HG03521 (cell line): ENCODE measurements around the gene TNIK.

Experiments
- ATAC-seq: cut with Tn5 transposase; IDR thresholded peaks from one replicate; pipeline ENCODE4 v1.9.1; 2021; ENCODE audit warnings: mild to moderate bottlenecking, moderate library complexity; ENCODE audit not compliant: unreplicated experiment

The TNIK gene

DNA sequence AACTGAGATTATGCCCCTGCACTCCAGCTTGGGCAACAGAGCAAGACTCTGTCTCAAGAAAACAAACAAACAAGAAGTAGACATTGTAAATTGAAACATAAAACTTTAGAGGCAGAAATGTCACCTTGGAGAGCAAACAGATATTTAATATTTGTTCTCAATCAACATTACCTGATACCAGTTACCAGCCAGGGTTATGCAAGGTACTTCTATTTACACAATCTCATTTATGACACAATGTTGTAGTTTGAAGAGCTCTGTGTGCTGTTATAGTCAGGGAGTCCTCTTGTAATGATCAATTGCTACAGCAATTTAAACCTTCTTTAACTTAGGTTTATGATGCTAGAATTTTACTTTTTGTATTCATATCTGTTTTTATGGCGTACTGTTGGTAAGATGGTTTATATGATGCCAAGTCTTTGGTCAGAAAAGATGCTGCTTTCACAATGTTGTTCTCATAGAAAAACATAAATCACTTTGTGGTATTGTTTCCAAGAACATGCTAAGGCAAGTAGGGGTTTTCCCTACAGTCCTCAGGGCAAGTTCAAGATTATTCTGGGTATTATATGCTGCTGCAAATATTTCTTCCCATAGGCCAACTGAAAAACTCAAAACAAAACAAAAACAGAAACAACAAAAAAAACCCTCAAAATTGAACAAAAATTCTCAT, 173.5 kb downstream of the TNIK start:
- peak; percentile 32 for ATAC-seq

DNA sequence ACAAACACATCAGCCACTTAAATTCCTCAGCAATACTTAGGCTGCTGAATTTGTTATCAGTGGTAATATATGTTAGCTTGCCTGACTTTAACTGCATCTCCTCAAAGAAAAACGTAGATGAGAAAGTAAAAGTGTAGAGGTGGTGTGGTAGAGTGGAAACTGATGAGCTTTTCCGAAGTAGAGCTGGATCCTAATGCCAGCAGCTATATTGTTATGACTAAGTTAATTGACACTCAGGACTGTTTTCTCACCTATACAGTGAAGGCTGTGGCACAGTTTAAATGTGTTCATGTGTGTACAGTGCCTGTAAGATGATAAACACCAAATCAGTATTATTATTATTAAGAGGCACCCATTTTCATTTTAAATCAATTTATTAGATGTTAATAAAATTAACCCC, 174.9 kb downstream of the TNIK start:
- ATAC-seq, result peak; percentile 32

DNA sequence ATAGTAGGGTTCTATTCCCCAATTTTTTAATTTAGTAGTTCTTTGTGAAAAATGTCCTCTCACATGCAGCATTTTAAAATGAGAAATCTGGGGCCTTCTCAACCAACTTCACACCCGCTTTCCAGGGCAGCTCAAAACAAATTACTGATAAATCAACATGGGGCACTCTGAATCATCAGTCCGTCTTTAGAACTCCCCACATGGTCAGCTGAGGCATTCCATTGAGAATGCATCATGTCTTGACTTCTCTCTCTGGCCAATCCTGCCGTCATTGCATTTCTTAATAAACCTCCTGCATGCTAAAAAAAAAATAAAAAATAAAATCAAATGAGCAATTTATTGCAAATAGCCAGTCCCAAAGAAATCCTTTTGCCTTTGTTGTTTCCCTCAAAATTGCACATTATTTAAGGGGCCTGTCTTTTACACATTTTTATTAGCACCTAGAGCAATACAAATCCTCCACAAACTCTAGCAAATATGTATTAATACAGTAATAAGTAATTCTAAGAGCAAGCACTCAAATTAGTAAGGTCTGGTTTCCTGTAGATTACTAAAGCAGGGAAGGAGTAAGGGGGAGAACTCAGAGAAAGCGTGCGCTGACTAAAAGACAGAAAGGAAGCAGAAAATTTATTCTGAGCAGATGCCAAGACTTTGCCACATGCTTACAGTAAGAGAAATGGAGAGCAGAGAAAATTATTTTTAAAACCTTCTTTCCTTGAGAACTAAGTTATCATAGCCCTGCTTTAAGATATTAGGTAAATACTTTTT, 175.7 kb downstream of the TNIK start:
- no peak for ATAC-seq

DNA sequence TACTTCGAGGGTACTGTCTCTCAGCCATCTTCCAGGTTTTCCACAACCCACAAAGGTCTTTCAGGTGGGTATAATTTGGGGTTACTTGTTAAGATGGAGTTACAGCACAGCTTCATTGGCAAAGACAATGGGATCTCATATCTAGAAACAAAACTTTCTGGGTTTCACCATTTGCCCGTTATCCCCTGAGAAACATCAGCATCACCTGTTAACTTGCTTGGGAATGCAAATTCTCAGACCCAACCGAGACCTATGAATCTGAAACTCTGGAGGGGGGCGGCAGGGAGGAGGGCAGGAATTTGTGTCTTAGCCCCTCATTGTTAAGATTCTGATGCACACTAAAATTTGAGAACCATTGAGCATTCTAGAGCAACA, 176.4 kb downstream of the TNIK start:
- ATAC-seq, result no peak

DNA sequence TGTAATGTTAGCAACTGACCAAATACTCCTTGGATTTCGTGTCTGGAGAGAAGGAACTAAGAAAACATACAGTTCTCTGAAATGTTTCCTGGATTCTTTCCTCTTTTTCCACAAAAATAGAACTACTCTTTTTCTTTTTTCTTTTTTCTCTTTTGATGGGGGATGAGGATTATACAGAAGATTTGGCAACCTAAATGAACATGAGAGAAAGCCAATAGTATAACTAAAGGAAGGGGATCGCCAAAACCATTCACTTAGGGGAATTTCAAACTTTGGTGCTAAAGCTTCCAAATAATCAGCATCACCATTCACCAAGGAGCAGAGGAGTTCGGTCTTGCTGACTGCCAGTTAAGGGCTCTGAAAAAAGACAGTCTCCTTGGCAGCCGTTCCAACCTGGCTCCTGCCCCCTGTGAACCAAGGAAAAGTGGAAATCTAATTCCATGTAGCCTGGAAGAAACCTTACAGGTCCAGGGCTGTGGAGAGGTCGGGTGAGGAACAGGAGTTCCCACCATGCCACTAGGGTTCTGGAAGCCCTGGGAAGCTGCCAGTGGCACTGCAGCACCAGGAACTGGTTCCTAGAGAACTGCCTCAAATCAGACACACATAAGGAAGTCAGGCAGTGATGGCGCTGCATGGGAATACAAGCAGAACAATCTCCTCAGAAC, 176.9 kb downstream of the TNIK start:
- ATAC-seq, result no peak

DNA sequence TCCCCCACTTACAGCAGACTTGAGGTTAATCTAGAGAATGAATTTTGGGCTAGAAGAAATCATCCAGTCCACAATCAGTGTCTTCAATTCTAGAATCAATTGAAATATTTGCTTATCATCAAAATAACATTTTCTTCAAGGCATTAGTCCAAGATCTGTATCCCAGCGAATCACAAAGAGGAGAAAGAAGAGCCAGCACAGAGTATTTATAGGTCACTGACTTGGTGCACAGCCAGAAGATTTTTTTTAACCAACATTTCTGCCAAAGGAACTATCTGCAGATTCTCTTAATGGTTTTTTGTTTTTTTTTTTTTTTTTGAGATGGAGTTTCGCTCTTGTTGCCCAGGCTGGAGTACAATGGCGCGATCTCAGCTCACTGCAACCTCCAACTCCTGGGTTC, 178.2 kb downstream of the TNIK start:
- no peak for ATAC-seq

DNA sequence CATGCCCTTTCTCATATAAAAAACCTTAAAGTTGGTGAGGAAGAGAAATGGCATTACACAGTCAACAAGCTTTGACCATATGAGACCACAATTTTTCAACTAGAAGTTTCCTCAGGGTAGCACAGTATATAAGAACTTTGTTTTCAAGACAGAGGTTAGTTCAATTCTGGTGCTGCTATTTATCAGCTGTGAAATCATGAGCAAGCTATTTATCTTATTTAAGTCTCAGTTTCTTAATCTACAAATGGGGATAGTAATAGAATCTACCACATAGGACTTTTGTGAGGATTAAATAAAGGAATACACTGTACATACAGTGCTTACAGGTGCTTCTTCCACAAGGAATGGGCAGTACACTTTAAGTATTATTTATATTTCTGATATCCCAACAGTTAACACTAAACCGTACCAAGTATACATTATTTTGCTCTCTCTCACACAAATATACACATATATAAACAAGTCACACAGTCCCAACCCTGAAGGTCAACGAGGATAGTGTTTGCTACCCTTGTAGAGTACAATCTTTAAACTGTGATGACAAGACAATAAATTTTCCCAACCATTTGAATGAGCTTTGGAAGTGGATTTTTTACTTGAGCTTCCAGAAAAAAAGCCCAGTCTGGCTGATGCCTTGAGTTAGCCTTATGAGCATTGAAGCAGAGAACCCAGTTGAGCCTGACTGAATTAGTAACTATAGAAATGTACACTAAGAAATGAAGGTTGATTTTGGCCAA, 178.8 kb downstream of the TNIK start:
- no peak for ATAC-seq

DNA sequence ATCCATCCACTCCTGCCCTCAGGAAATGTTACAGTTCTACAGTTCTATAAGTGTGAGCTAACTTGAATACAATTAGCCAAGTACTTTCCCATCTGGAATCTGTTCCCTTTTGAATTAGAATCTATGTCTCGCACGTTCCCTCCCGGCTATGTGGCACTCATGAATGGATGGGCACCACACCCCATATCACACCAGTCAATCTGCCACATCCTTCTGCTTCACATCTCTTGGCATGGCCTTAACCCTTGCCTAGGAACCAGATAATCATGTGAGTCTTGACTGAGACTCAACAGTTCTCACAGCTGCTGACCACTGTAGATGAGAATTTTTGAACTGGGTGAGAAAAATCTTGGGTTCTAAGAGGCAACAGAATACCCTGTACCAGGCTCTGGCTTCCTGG, 180.2 kb downstream of the TNIK start:
- ATAC-seq, result no peak

DNA sequence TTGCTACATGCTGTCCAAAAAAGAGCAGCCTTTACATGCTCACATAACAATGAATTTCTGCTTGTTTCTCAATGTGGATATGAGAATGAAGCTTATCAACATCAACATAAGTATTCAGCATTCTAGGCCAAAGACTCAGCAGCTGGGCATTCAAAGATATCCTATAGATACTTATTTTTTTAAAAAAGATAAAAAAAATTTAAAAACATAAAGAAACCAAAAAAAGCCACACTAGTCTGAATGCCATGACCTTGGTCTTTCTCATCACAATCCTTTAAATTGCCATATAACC, 182.0 kb downstream of the TNIK start:
- no peak for ATAC-seq

DNA sequence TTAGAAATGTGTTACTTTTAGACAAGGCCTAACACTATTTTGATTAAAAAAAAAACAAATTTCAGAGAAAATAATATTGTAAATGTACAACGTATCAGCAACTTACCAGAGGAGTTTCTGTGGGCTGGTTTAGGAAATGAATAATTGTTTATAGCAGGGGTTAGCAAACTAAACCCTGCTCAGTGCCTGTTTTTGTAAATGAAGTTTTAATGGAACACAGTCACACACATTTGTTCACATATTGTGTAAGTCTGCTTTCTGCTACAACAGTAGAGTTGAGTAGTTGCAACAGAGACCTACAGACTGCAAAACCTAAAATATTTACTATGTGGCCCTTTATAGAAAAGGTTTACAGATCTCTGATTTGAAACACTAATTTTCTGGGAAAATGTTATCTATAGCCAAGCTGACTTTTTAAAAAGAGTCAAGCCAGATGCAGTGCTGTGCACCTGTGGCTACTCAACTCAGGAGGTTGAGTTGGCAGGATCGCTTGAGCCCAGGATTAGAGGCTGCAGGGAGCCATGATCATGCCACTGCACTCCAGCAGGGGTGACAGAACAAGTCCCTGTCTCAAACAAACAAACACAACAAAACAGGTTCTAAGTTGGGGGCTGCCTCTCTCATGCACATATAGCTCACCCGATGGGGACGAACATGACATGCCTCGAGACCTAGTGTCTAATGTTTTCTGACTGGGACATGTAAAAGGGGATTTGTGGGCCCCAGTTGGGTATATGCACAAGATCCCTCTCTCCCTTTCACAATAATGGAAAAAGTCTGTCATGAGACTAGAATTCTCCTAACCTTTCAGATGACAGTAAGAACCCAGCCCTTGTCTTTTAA, 182.5 kb downstream of the TNIK start:
- ATAC-seq, result no peak

DNA sequence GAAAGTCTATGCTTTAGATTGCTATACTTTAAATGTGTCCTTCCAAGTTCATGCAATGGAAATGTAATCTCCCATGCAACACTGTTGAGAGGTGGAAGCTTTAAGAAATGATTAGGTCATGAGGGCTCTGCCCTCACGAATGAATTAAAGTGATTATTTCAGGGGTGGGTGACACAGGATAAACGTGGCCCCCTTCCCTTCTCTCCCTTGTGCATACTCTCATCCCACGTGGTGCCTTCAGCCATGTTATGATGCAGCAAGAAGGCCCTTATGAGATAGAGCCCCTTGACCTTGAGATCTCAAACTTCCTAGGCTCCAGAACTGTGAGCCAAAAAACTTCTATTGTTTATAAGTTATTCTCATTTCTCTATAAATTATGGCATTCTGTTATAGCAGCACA, 183.3 kb downstream of the TNIK start:
- ATAC-seq, result no peak

DNA sequence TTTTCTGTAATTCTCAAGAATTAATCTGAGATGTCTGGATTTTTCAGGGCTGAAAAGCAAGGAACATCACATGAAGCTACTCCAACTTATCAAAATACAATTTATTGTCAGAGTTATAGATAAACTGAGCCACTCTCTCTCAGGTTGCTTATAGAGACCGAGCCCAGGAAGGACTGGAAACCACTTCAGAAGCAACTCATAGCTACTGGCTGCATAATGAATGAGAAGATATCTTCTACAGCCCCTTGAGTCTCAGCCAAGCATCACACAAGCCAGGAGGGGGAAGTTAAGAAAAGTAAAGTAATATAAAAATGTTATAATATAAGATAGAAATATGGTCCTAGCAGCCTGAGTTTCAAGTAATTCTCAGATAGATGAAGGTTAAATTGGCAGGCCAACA, 186.0 kb downstream of the TNIK start:
- no peak for ATAC-seq

DNA sequence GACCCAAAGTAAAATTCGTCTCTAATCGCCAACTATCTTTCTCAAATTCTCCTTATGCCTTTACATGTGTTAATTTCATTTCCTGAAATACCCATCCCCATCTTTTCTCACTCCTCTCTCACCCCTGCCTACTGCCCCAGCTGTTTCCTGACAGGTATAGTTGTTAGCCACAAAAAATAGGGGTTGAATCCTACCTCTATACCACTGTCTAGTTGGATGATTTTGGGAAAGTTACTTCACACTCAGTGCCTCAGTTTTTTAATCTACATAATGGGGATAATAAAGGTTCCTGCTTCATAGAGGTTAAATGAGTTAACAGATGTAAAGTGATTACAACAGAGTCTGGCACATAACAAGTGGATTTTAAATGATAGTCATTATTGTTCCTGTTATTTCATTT, 189.7 kb downstream of the TNIK start:
- ATAC-seq, result no peak

DNA sequence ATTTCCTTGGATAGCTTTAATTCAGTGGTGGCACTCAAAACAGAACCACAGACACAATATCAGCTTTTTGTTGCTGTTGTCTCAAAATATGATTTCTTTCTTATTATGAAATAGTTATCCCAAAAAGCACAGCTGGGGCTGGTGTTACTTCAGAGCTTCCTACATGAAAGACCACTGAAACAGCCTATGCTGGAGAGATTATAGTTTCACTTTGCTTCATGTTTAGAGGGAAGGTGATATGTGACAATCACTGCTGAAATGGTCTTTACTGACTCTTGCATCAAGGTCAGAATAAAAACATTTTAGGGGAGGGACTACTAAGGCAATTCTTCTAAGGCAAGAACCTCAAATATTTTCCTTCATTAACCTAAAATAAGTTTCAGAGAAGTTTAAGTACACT, 190.7 kb downstream of the TNIK start:
- no peak for ATAC-seq

DNA sequence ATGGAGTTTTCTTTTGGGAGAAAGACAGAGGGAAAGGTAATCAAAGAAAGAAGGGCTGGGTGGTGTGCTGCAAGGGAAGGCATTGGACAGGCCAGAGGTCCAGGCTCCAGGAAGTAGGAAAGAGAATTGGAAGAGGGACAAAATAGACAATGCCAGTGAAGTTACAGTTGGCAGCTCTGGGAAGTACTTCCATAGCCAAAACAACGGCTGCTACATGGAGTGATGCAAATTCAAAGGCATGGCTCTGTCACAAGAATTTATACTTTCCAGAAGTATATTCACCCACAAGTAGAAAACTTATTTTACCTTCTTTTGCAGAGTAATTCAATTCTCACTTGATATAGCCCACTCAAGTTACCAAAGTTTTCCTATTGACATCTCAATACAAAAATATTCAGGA, 191.5 kb downstream of the TNIK start:
- no peak for ATAC-seq

DNA sequence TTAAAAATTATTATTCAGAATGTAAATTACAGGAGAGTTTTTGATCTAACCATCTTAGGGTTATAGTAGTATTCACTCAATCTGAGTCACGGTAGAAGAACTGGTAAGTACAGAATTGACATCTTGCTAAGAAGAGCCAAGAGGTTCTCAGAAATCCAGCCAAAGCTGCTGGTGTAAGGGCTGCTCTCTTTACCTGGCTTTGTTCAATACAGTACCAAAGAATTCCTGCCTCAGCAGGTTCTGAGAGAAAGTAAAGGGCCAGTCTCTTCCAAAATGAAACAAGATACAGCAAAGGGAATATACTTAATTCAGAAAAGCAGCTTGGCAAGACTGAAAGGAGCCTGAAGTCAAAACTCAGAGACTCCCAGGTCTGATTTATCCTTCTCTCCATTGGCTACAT, 193.1 kb downstream of the TNIK start:
- no peak for ATAC-seq

DNA sequence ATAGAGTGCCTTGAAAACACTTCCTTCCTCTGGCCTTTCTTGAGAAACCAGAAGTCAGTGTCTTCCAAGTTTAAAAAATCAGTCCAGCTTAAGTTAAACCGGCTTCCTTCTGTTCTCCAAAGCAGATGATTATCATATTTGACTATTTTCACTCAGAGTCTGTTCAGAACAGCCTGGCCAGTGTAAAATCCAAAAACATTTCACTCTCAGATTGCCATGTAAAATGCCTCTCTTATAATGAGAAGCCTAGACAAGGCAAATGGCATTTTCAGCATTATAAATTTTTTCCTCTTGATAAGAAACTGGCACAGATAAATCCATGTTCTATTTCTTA, 193.5 kb downstream of the TNIK start:
- no peak for ATAC-seq

DNA sequence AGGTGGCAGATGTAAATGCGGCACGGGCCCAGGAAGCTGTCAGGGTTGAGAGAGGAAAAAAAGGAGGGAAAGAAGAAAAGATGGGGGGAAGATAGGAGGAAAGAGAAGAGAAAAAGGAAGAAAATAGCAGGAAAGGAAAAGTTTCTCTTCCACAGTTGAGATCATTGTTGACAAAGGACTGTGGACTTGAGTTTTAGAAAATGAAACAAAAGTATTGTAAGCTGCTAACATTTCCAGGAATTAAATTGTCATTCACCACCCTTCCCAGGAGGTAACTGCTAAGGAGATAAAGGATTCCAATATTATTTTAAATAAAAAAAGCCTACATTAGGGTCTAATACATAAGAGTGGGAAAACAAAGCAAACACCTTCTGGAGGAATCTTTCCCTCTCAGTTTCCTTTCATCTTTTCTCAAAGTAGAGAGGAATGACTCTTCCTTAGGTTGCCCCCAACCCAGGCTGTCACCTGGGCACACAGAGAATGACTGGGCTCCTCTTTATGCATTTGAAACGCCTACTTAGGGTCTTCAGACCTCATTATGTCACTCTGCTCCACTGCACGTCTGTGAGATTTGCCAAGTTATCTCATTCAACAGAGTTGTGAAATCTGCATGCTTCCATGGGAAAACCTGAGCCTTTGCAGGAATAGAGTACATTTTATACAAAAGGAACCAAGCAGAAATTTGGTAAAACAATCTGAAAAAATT, 194.0 kb downstream of the TNIK start:
- ATAC-seq, result no peak

DNA sequence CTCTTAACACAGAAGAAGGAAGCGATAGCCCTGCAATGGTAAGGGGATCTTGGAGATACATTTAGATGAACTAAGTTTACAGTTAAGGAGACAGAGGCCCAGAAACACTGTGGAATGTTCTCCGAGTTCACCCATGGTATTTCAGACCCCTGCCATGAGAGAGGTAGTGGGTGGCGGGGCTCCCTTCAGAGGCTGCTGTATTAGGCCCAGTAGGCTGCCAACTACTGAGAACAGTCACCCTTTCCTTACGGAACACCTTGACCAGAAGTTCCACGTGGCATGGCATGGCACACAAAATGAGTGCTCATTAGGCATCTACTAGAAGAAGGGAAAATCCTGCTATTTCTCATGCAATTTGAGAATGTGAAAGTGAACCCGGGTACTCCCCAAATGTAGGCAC, 195.4 kb downstream of the TNIK start:
- ATAC-seq, result no peak

DNA sequence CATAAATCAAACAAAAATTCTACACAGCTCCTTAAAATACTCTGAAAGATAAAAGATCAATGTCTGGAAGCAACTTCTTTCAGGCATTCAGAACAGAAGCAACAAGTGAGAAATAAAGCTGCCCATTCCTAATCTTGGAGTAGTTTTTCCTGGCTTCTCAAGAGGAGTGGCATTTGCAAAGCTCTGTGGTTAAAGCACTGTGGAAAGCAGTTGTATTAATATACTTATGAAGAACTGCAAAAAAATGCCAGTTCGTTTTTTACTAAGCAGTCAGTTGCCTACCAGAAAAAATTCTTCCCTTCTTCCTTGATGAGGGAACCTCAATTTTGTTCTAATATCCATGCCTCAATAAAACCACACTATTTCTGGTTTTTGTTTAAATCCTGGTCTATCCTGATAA, 197.8 kb downstream of the TNIK start:
- ATAC-seq, result no peak
